ENCODE results near the gene ROR1. TPM values are rescaled to one million over a fixed set of nuclear protein-coding genes. Genes with fewer than 3 reads are reported as not detected.

ROR1 gene
- total and polyA plus RNA-seq, 9 of the 15 experiments (the other 6 are each of a cell fraction or from before 2014, with no cell fraction given) = 0.02 TPM; not detected in 8

- H2AFZ ChIP-seq (ENCODE audit: low read depth, low read length) = no peak overlapping the region
- H3K4me3 ChIP-seq = no peak overlapping the region
- no peak for TF ChIP-seq LARP7 (IDR thresholded peaks at IDR 0.05)
- TF ChIP-seq TEAD4 (IDR thresholded peaks at IDR 0.05; ENCODE audit: low read length) = no peak
- TF ChIP-seq TEAD4 (CRISPR knock-in tag; IDR thresholded peaks at IDR 0.05; ENCODE audit: borderline replicate concordance) = no peak
- 0 out of 2 replicates have a peak, but pooled peaks have one; percentile 9 for TF ChIP-seq ZNF316 (IDR thresholded peaks at IDR 0.05)
- in situ Hi-C loops (cut with MboI) (no loop called here), intact Hi-C loops (cut with micrococcal nuclease) (no loop called here)
- H3K36me3 ChIP-seq (ENCODE audit: control insufficient read depth, insufficient read depth, low read length) = no peaks in the 10 kb centered on the region
- no peaks in the 10 kb centered on the region for H3K79me2 ChIP-seq (ENCODE audit: control insufficient read depth, insufficient read depth, low read length)
- H3K9ac ChIP-seq (ENCODE audit: insufficient read depth in 1 of 2, low read depth in 2 of 2, low read length in 2 of 2) = no peak overlapping the region
- H3K9me3 ChIP-seq (replicated peaks; ENCODE audit: control insufficient read depth, insufficient read depth, low read depth, low read length) = no peaks in the 10 kb centered on the region
- no peak for ATAC-seq
- no peaks in the 10 kb centered on the region for H3K9me1 ChIP-seq (ENCODE audit: control insufficient read depth, insufficient read depth, low read length)
- no peak for FAIRE-seq
- no peaks in the 10 kb centered on the region for H3K4me1 ChIP-seq (replicated peaks in 1 of 2; ENCODE audit: control insufficient read depth in 2 of 2, insufficient read depth in 2 of 2, low read length in 2 of 2)
- H3K27ac ChIP-seq (ENCODE audit: extremely low read depth, low read depth, low read length) = no peak overlapping the region
- no peak overlapping the region for H3K4me2 ChIP-seq (ENCODE audit: insufficient read depth, low read length)
- H3K27me3 ChIP-seq (ENCODE audit: control insufficient read depth in 2 of 2, insufficient read depth in 2 of 2, low read length in 2 of 2) = peaks cover 0 to 6% of the 10 kb centered on the region in 2 experiments; a peak in 3 of 5 replicates
- 0 out of 2 replicates have a peak, but pooled peaks cover 4% of the 10 kb centered on the region for H4K20me1 ChIP-seq (replicated peaks; ENCODE audit: control insufficient read depth, insufficient read depth, low read length)
- no TSS peak for BruUV-seq (replicated peaks)
- WGBS (ENCODE audit: insufficient coverage, low coverage, missing lambda C conversion rate) = 0% methylated on average over 5 of the region's 5 CpGs
- no peak for DNase-seq (ENCODE audit: extremely low read depth in 1 of 4, low spot score in 3 of 4)
- ChIA-PET POLR2A (no interaction called here), CTCF (ENCODE audit: low intra/inter-chr PET ratio) (no interaction called here)
These were observed 373.4 kb downstream of the ROR1 start for GRCh38 chr1:64147045-64147724.

GRCh38 chr1:64147759-64148158 is 373.9 kb downstream of the ROR1 start:
- H3K4me2 ChIP-seq (ENCODE audit: insufficient read depth, low read length) = no peak overlapping the region
- ChIA-PET CTCF (ENCODE audit: low intra/inter-chr PET ratio) (no interaction called here), POLR2A (no interaction called here)
- no peaks in the 10 kb centered on the region for H3K4me1 ChIP-seq (replicated peaks in 1 of 2; ENCODE audit: control insufficient read depth in 2 of 2, insufficient read depth in 2 of 2, low read length in 2 of 2)
- no peaks in the 10 kb centered on the region for H3K9me3 ChIP-seq (replicated peaks; ENCODE audit: control insufficient read depth, insufficient read depth, low read depth, low read length)
- no peaks in the 10 kb centered on the region for H3K36me3 ChIP-seq (ENCODE audit: control insufficient read depth, insufficient read depth, low read length)
- peaks cover 0 to under 1% of the 10 kb centered on the region in 2 experiments; a peak in 2 of 5 replicates for H3K27me3 ChIP-seq (ENCODE audit: control insufficient read depth in 2 of 2, insufficient read depth in 2 of 2, low read length in 2 of 2)
- 0% methylated on average over 1 of the region's 1 CpG for WGBS (ENCODE audit: insufficient coverage, low coverage, missing lambda C conversion rate)
- 0 out of 2 replicates have a peak, but pooled peaks cover 4% of the 10 kb centered on the region for H4K20me1 ChIP-seq (replicated peaks; ENCODE audit: control insufficient read depth, insufficient read depth, low read length)
- DNase-seq (ENCODE audit: extremely low read depth in 1 of 4, low spot score in 3 of 4) = no peak
- FAIRE-seq = no peak
- no peak overlapping the region for H3K9ac ChIP-seq (ENCODE audit: insufficient read depth in 1 of 2, low read depth in 2 of 2, low read length in 2 of 2)
- H3K27ac ChIP-seq (ENCODE audit: extremely low read depth, low read depth, low read length) = no peak overlapping the region
- no peak for ATAC-seq
- no peaks in the 10 kb centered on the region for H3K9me1 ChIP-seq (ENCODE audit: control insufficient read depth, insufficient read depth, low read length)
- no peaks in the 10 kb centered on the region for H3K79me2 ChIP-seq (ENCODE audit: control insufficient read depth, insufficient read depth, low read length)
- H2AFZ ChIP-seq (ENCODE audit: low read depth, low read length) = no peak overlapping the region
- in situ Hi-C loops (cut with MboI) (no loop called here), intact Hi-C loops (cut with micrococcal nuclease) (no loop called here)
- H3K4me3 ChIP-seq = no peak overlapping the region
- no TSS peak for BruUV-seq (replicated peaks)
- TF ChIP-seq RCOR1 (IDR thresholded peaks at IDR 0.05; ENCODE audit: borderline replicate concordance in 1 of 2, low read depth in 2 of 2, low read length in 2 of 2) (no peak), ZNF586 (CRISPR knock-in tag; conservative IDR thresholded peaks at IDR 0.05) (no peak), ZNF282 (CRISPR knock-in tag; IDR thresholded peaks at IDR 0.05) (no peak), SNRNP70 (optimal IDR thresholded peaks at IDR 0.05; ENCODE audit: low read depth, low read length) (no peak), SNAPC5 (CRISPR knock-in tag; IDR thresholded peaks at IDR 0.05) (no peak), ZFP30 (CRISPR knock-in tag; IDR thresholded peaks at IDR 0.05; ENCODE audit: borderline replicate concordance) (no peak)
- TF ChIP-seq, protein P1, sequence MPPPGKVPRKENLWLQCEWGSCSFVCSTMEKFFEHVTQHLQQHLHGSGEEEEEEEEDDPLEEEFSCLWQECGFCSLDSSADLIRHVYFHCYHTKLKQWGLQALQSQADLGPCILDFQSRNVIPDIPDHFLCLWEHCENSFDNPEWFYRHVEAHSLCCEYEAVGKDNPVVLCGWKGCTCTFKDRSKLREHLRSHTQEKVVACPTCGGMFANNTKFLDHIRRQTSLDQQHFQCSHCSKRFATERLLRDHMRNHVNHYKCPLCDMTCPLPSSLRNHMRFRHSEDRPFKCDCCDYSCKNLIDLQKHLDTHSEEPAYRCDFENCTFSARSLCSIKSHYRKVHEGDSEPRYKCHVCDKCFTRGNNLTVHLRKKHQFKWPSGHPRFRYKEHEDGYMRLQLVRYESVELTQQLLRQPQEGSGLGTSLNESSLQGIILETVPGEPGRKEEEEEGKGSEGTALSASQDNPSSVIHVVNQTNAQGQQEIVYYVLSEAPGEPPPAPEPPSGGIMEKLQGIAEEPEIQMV (tag; conservative IDR thresholded peaks at IDR 0.05; ENCODE audit: low read depth) = no peak
- TF ChIP-seq, protein P2, sequence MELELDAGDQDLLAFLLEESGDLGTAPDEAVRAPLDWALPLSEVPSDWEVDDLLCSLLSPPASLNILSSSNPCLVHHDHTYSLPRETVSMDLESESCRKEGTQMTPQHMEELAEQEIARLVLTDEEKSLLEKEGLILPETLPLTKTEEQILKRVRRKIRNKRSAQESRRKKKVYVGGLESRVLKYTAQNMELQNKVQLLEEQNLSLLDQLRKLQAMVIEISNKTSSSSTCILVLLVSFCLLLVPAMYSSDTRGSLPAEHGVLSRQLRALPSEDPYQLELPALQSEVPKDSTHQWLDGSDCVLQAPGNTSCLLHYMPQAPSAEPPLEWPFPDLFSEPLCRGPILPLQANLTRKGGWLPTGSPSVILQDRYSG (tag; conservative IDR thresholded peaks at IDR 0.05; ENCODE audit: low read depth) = no peak
